GM12864 (cell line): ENCODE measurements around the gene VEZT.

Source experiments
- DNase-seq: peaks from one replicate; pipeline ENCODE4 v3.0.0-alpha.2; 2011; ENCODE audit warnings: low read depth
- H3K4me3 ChIP-seq: 2 replicates; pipeline ENCODE4 v1.5.1; 2011; ENCODE audit warnings: mild to moderate bottlenecking, low read depth, low read length, control low read depth
- CTCF ChIP-seq: IDR thresholded peaks from 2 replicates; pipeline ENCODE4 v1.5.1; 2011; ENCODE audit warnings: low read depth, mild to moderate bottlenecking, moderate library complexity, low read length, control low read depth, inconsistent platforms; ENCODE audit errors: missing control alignments

Gene VEZT

GRCh38 chr12:95205016-95205624 lies 12.5 kb upstream of the VEZT start:
- no peak overlapping the region for H3K4me3 ChIP-seq
- DNase-seq: no peak
- no peak for TF ChIP-seq CTCF

- no peak for DNase-seq
- TF ChIP-seq CTCF: no peak
- peak overlapping the region; percentile 9; the same call in 1 of the 2 replicates for H3K4me3 ChIP-seq
Measured at GRCh38 chr12:95205685-95206084, 11.9 kb upstream of the VEZT start.

GRCh38 chr12:95206916-95207315 lies 10.7 kb upstream of the VEZT start:
- H3K4me3 ChIP-seq: no peak overlapping the region
- no peak for TF ChIP-seq CTCF
- DNase-seq: no peak

- no peak overlapping the region for H3K4me3 ChIP-seq
- no peak for DNase-seq
- no peak for TF ChIP-seq CTCF
Measured at GRCh38 chr12:95207407-95207806, 10.2 kb upstream of the VEZT start.

GRCh38 chr12:95208678-95209077 lies 8.9 kb upstream of the VEZT start:
- no peak for TF ChIP-seq CTCF
- peak overlapping the region; percentile 51; the same call in 1 of the 2 replicates for H3K4me3 ChIP-seq
- DNase-seq: no peak

GRCh38 chr12:95212586-95212985 lies 5.0 kb upstream of the VEZT start:
- DNase-seq: no peak
- H3K4me3 ChIP-seq: peak overlapping the region; percentile 29; the same call in 1 of the 2 replicates
- no peak for TF ChIP-seq CTCF

GRCh38 chr12:95213119-95213518 lies 4.5 kb upstream of the VEZT start:
- TF ChIP-seq CTCF: no peak
- no peak for DNase-seq
- H3K4me3 ChIP-seq: peak overlapping the region; percentile 47
